NCI-H2227 treated with DMSO at 0.1 percent for 48 hours (cell line): ENCODE results near the gene PYROXD2.

ENCODE experiments used
- DNase-seq: peaks from one replicate; lab custom pipeline; 2025; lab: John Stamatoyannopoulos, UW

The PYROXD2 gene

GRCh38 chr10:98433881-98434732 is 19.1 kb upstream of the PYROXD2 start:
- no peak for DNase-seq

- DNase-seq, result no peak
Measured at GRCh38 chr10:98433371-98433770, 18.4 kb upstream of the PYROXD2 start.

- DNase-seq, result no peak
Measured at GRCh38 chr10:98432330-98432729, 17.3 kb upstream of the PYROXD2 start.

- DNase-seq, result no peak
Measured at GRCh38 chr10:98431016-98431415, 16.0 kb upstream of the PYROXD2 start.

- DNase-seq, result no peak
Measured at GRCh38 chr10:98430427-98430826, 15.4 kb upstream of the PYROXD2 start.

GRCh38 chr10:98429320-98430072 is 14.5 kb upstream of the PYROXD2 start:
- DNase-seq, result no peak

- DNase-seq, result no peak
Measured at GRCh38 chr10:98427011-98427515, 12.1 kb upstream of the PYROXD2 start.

- no peak for DNase-seq
Measured at GRCh38 chr10:98425511-98426352, 10.8 kb upstream of the PYROXD2 start.

- no peak for DNase-seq
Measured at GRCh38 chr10:98424295-98425254, 9.6 kb upstream of the PYROXD2 start.

GRCh38 chr10:98423691-98424120 is 8.7 kb upstream of the PYROXD2 start:
- DNase-seq, result no peak

GRCh38 chr10:98422182-98422581 is 7.2 kb upstream of the PYROXD2 start:
- no peak for DNase-seq

- DNase-seq, result no peak
Measured at GRCh38 chr10:98420786-98421185, 5.8 kb upstream of the PYROXD2 start.

- no peak for DNase-seq
Measured at GRCh38 chr10:98419469-98420261, 4.7 kb upstream of the PYROXD2 start.

- no peak for DNase-seq
Measured at GRCh38 chr10:98418665-98419468, 3.9 kb upstream of the PYROXD2 start.

GRCh38 chr10:98417973-98418664 is 3.1 kb upstream of the PYROXD2 start:
- DNase-seq, result no peak

- DNase-seq, result no peak
Measured at GRCh38 chr10:98417481-98417959, 2.5 kb upstream of the PYROXD2 start.

GRCh38 chr10:98416606-98417388 is 1.8 kb upstream of the PYROXD2 start:
- no peak for DNase-seq

GRCh38 chr10:98415731-98416119 is 743 bp upstream of the PYROXD2 start:
- DNase-seq, result peak; percentile 6
